Fibroblast of mammary gland (primary cell): ENCODE results near the gene CCDC174.

Experiments
- DNase-seq: peaks from one replicate; pipeline ENCODE4 v3.0.0-alpha.2; 2010; ENCODE audit warnings: low read depth
- H3K4me3 ChIP-seq: 2 replicates; pipeline ENCODE4 v1.5.1; 2011; ENCODE audit warnings: low read depth, mild to moderate bottlenecking, low read length, moderate library complexity; ENCODE audit not compliant: control insufficient read depth
- CTCF ChIP-seq: conservative IDR thresholded peaks from 2 replicates; pipeline ENCODE4 v1.5.1; 2011; ENCODE audit warnings: low read depth, low read length, inconsistent platforms; ENCODE audit not compliant: control insufficient read depth, insufficient read depth

CCDC174 gene

GRCh38 chr3:14651440-14652251 lies at the start of gene CCDC174:
Gene CCDC174 (plus strand): TSS chr3:14651762. CDS start chr3:14651837, 75 bp downstream.
- peak; percentile 99 for DNase-seq
- no peak for TF ChIP-seq CTCF
- H3K4me3 ChIP-seq = peak within 1 kb of the TSS; percentile 99

- no peak for DNase-seq
- no peak overlapping the region for H3K4me3 ChIP-seq
- no peak for TF ChIP-seq CTCF
Measured at GRCh38 chr3:14602006-14602803, 49.4 kb upstream of the CCDC174 start.

GRCh38 chr3:14602804-14603644 lies 48.5 kb upstream of the CCDC174 start:
- TF ChIP-seq CTCF = no peak
- no peak for DNase-seq
- no peak overlapping the region for H3K4me3 ChIP-seq

- TF ChIP-seq CTCF = no peak
Measured at GRCh38 chr3:14605067-14605466, 46.5 kb upstream of the CCDC174 start.

GRCh38 chr3:14605744-14606143 lies 45.8 kb upstream of the CCDC174 start:
- DNase-seq = no peak
- TF ChIP-seq CTCF = no peak
- no peak overlapping the region for H3K4me3 ChIP-seq

More at GRCh38 chr3:14605067-14605466, 46.5 kb upstream of the CCDC174 start:
- H3K4me3 ChIP-seq = no peak overlapping the region
- peak; percentile 22 for DNase-seq

- TF ChIP-seq CTCF = no peak
- H3K4me3 ChIP-seq = no peak overlapping the region
- DNase-seq = no peak
Measured at GRCh38 chr3:14606669-14607339, 44.8 kb upstream of the CCDC174 start.
